ENCODE data around the gene MATN4.
"Not testable (repeated sequence)": the region's sequence is repeated elsewhere in the genome, so short reads cannot be mapped to it uniquely, and the experiment has no call there.

MATN4 gene

GRCh38 chr20:45353746-45354145 is 45.6 kb upstream of the MATN4 start:
- no peak overlapping the region for H3K9ac ChIP-seq
- H3K4me1 ChIP-seq (ENCODE audit: low read depth, poor library complexity, severe bottlenecking): peaks cover 42% of the 10 kb centered on the region
- H3K27me3 ChIP-seq (ENCODE audit: insufficient read depth, low read depth): no peaks in the 10 kb centered on the region
- H3K27ac ChIP-seq: no peak overlapping the region
- H3K4me2 ChIP-seq: no peak overlapping the region
- TF ChIP-seq, protein P1, sequence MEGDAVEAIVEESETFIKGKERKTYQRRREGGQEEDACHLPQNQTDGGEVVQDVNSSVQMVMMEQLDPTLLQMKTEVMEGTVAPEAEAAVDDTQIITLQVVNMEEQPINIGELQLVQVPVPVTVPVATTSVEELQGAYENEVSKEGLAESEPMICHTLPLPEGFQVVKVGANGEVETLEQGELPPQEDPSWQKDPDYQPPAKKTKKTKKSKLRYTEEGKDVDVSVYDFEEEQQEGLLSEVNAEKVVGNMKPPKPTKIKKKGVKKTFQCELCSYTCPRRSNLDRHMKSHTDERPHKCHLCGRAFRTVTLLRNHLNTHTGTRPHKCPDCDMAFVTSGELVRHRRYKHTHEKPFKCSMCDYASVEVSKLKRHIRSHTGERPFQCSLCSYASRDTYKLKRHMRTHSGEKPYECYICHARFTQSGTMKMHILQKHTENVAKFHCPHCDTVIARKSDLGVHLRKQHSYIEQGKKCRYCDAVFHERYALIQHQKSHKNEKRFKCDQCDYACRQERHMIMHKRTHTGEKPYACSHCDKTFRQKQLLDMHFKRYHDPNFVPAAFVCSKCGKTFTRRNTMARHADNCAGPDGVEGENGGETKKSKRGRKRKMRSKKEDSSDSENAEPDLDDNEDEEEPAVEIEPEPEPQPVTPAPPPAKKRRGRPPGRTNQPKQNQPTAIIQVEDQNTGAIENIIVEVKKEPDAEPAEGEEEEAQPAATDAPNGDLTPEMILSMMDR (conservative IDR thresholded peaks at IDR 0.05; ENCODE audit: low read depth, low read length): no peak
- H4K20me1 ChIP-seq (ENCODE audit: insufficient read depth): no peaks in the 10 kb centered on the region
- H3K79me2 ChIP-seq (ENCODE audit: insufficient read depth, low read depth): no peaks in the 10 kb centered on the region
- no peak overlapping the region for H2AFZ ChIP-seq (ENCODE audit: low read depth)
- no peaks in the 10 kb centered on the region for H3K36me3 ChIP-seq (ENCODE audit: insufficient read depth)
- H3K4me3 ChIP-seq (IDR thresholded peaks at IDR 0.05; ENCODE audit: insufficient read depth, low read depth, low read length): no peak overlapping the region

GRCh38 chr20:45352729-45353128 is 44.6 kb upstream of the MATN4 start:
- no peaks in the 10 kb centered on the region for H3K27me3 ChIP-seq (ENCODE audit: insufficient read depth, low read depth)
- H3K4me2 ChIP-seq: no peak overlapping the region
- H3K4me1 ChIP-seq (ENCODE audit: low read depth, poor library complexity, severe bottlenecking): peaks cover 46% of the 10 kb centered on the region
- no peaks in the 10 kb centered on the region for H4K20me1 ChIP-seq (ENCODE audit: insufficient read depth)
- H3K27ac ChIP-seq: no peak overlapping the region
- H3K4me3 ChIP-seq (IDR thresholded peaks at IDR 0.05; ENCODE audit: insufficient read depth, low read depth, low read length): no peak overlapping the region
- no peaks in the 10 kb centered on the region for H3K79me2 ChIP-seq (ENCODE audit: insufficient read depth, low read depth)
- no peak overlapping the region for H2AFZ ChIP-seq (ENCODE audit: low read depth)
- no peaks in the 10 kb centered on the region for H3K36me3 ChIP-seq (ENCODE audit: insufficient read depth)
- TF ChIP-seq, protein P1 (conservative IDR thresholded peaks at IDR 0.05; ENCODE audit: low read depth, low read length): no peak
- no peak overlapping the region for H3K9ac ChIP-seq

GRCh38 chr20:45350795-45351194 is 42.7 kb upstream of the MATN4 start:
- H3K27ac ChIP-seq; H3K9ac ChIP-seq; H3K27me3 ChIP-seq (ENCODE audit: insufficient read depth, low read depth); H3K36me3 ChIP-seq (ENCODE audit: insufficient read depth); H3K4me3 ChIP-seq (IDR thresholded peaks at IDR 0.05; ENCODE audit: insufficient read depth, low read depth, low read length); H2AFZ ChIP-seq (ENCODE audit: low read depth); H3K79me2 ChIP-seq (ENCODE audit: insufficient read depth, low read depth); H4K20me1 ChIP-seq (ENCODE audit: insufficient read depth): not testable (repeated sequence)
- H3K4me1 ChIP-seq (ENCODE audit: low read depth, poor library complexity, severe bottlenecking): peaks cover 59% of the 10 kb centered on the region
- peak overlapping the region; percentile 10; the same call in 1 of the 2 replicates for H3K4me2 ChIP-seq

DNA sequence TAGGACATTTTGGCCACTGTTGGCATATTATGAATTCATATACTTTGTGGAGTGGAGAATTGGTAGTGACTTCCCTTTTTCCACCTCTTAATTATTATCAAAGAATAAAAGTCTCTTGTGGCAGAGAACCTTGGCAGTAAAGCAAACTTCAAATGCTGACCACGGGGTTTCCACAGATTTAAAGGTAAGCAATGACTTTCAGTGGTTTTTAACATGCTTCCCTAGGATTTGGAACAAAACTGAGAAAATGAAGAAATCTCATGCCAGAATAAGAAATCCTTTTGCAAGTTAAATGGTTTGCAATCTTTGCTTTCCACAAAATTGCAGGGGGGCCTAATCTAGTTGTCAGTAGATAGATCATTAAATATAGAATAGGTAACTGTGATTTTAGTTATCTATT is 42.1 kb upstream of the MATN4 start:
- Histone ChIP-seq H2AFZ (ENCODE audit: low read depth) (no peak overlapping the region), H3K4me3 (IDR thresholded peaks at IDR 0.05; ENCODE audit: insufficient read depth, low read depth, low read length) (no peak overlapping the region), H4K20me1 (ENCODE audit: insufficient read depth) (no peaks in the 10 kb centered on the region), H3K27me3 (ENCODE audit: insufficient read depth, low read depth) (no peaks in the 10 kb centered on the region), H3K36me3 (ENCODE audit: insufficient read depth) (no peaks in the 10 kb centered on the region), H3K4me2 (peak overlapping the region; percentile 10; the same call in 1 of the 2 replicates), H3K9ac (no peak overlapping the region), H3K27ac (no peak overlapping the region; the same call in 1 of the 2 replicates), H3K4me1 (ENCODE audit: low read depth, poor library complexity, severe bottlenecking) (peaks cover 59% of the 10 kb centered on the region), H3K79me2 (ENCODE audit: insufficient read depth, low read depth) (no peaks in the 10 kb centered on the region; the same call in 1 of the 2 replicates)
- TF ChIP-seq, protein P1 (conservative IDR thresholded peaks at IDR 0.05; ENCODE audit: low read depth, low read length): no peak

DNA sequence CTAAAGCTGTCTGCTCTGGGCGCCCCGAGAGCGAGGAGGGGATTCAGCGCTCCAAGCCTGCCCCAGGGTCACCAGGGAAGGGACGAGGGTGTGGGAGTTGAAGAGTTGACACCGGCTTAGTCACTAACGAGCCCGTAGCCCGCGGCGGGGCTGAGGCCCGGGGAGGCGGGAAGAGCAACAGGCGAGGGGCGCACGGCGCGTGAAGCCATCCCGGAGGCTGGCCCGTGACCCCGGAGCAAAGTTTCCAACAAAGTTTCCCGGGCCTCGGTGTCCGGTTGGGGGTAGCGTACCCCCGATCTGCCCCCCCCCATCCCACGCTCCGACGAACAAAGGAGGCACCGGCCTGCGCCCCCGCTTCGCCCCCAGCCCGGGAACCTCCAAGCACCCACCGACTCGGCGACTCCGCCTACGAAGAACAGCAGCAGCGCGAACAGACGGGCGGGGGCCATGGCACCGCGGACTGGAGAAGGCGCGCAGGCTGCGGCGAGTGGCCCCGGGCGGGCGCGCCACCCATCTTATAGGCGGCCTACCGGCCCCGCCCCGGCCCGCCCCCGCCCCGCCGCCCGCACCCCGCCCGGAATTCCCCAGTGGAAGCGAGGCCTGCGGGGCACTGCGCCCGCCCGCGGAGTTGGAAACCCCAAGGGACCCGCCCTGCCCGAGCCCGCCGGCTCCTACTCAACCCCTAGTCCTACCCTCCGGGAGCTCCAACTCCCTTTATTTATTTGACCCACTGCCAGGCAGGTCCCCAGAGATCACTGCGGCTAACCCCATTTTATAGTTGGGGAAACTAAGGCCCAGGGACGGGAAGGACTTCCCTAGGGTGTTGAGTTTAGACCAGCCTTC is 40.1 kb upstream of the MATN4 start, which contains the start of gene SDC4:
Gene SDC4 (minus strand): TSS at position 489 of the 843 bp plus-strand sequence. CDS start 40 bp downstream, at position 449.
- peaks cover 48% of the 10 kb centered on the region for H3K4me1 ChIP-seq (ENCODE audit: low read depth, poor library complexity, severe bottlenecking)
- no peaks in the 10 kb centered on the region for H4K20me1 ChIP-seq (ENCODE audit: insufficient read depth)
- no peaks in the 10 kb centered on the region; the same call in none of the 2 replicates for H3K79me2 ChIP-seq (ENCODE audit: insufficient read depth, low read depth)
- TF ChIP-seq, protein P1 (conservative IDR thresholded peaks at IDR 0.05; ENCODE audit: low read depth, low read length): no peak
- peak within 1 kb of the TSS; percentile 69 for H3K9ac ChIP-seq
- peak within 1 kb of the TSS; percentile 87 for H2AFZ ChIP-seq (ENCODE audit: low read depth)
- no peak within 1 kb of the TSS for H3K4me3 ChIP-seq (IDR thresholded peaks at IDR 0.05; ENCODE audit: insufficient read depth, low read depth, low read length)
- H3K27me3 ChIP-seq (ENCODE audit: insufficient read depth, low read depth): no peaks in the 10 kb centered on the region
- H3K27ac ChIP-seq: no peak within 1 kb of the TSS
- H3K4me2 ChIP-seq: peak within 1 kb of the TSS; percentile 94
- no peaks in the 10 kb centered on the region for H3K36me3 ChIP-seq (ENCODE audit: insufficient read depth)

All from KMS-11 (cell line).